Caco-2 (cell line): ENCODE results near the gene OLFM1. TPM values are rescaled to one million over a fixed set of nuclear protein-coding genes. Genes with fewer than 3 reads are reported as not detected.
A peak's percentile ranks its signal among the peaks of the same experiment; 100 is the strongest.

Experiments
- BruUV-seq: library from RNA; stranded (reverse); fragments of 400-500 nt; replicated peaks from 2 replicates; lab custom pipeline; 2021; lab: Mats Ljungman, UMichigan
- CTCF ChIA-PET: fragments of 300-600 bp; sonication (Branson Sonifier 250); formaldehyde crosslinking; loops from one replicate; lab custom pipeline; 2022; ENCODE audit warnings: antibody characterized with exemption; lab: Charles Lee
- POLR2A ChIA-PET: fragments of 300-600 bp; sonication (Branson Sonifier 250); formaldehyde crosslinking; loops from one replicate; lab custom pipeline; 2022; ENCODE audit warnings: antibody characterized with exemption; lab: Charles Lee
- DNase-seq, 2 experiments: peaks; one replicate each; pipeline versions ENCODE4 v3.0.0 to v3.0.0-alpha.2; 2020 to 2022
- H3K27me3 ChIP-seq: replicated peaks from 2 replicates; pipeline ENCODE4 v1.6.0; 2011; ENCODE audit warnings: low read length; ENCODE audit not compliant: control insufficient read depth, insufficient read depth
- H3K36me3 ChIP-seq: 2 replicates; pipeline ENCODE4 v1.5.1; 2011; ENCODE audit warnings: low read length; ENCODE audit not compliant: control insufficient read depth, insufficient read depth
- H3K4me1 ChIP-seq: fragments of 250-450 bp; sonication (Bioruptor Pico); 2 replicates; pipeline ENCODE4 v1.5.1; 2020; ENCODE audit warnings: mild to moderate bottlenecking
- H3K4me3 ChIP-seq: 2 replicates; pipeline ENCODE4 v1.5.1; 2011; ENCODE audit warnings: low read depth, mild to moderate bottlenecking, control low read depth, low read length
- H3K9me3 ChIP-seq: fragments of 250-450 bp; sonication (Bioruptor Pico); 2 replicates; pipeline ENCODE4 v1.5.1; 2020; ENCODE audit warnings: mild to moderate bottlenecking, moderate library complexity
- H3K27ac Mint-ChIP-seq: one replicate; pipeline ENCODE4 v1.8.0; 2022; ENCODE audit warnings: mixed read lengths; ENCODE audit not compliant: unreplicated experiment
- H3K27me3 Mint-ChIP-seq: one replicate; pipeline ENCODE4 v1.8.0; 2022; ENCODE audit warnings: mixed read lengths; ENCODE audit not compliant: insufficient read depth, unreplicated experiment
- H3K36me3 Mint-ChIP-seq: one replicate; pipeline ENCODE4 v1.8.0; 2022; ENCODE audit warnings: mild to moderate bottlenecking, mixed read lengths; ENCODE audit not compliant: insufficient read depth, unreplicated experiment
- H3K4me1 Mint-ChIP-seq: one replicate; pipeline ENCODE4 v1.8.0; 2022; ENCODE audit warnings: low read depth, mixed read lengths; ENCODE audit not compliant: unreplicated experiment
- H3K4me3 Mint-ChIP-seq: one replicate; pipeline ENCODE4 v1.8.0; 2022; ENCODE audit warnings: mild to moderate bottlenecking, moderate library complexity, mixed read lengths; ENCODE audit not compliant: unreplicated experiment
- H3K9me3 Mint-ChIP-seq: one replicate; pipeline ENCODE4 v1.8.0; 2022; ENCODE audit warnings: mixed read lengths; ENCODE audit not compliant: unreplicated experiment
- intact Hi-C: fragments of 100-400 bp; cut with micrococcal nuclease; formaldehyde crosslinking; loops from one replicate; pipeline ENCODE4 v1.10.0; 2022; ENCODE audit not compliant: unreplicated experiment
- total RNA-seq: library from RNA; stranded (reverse); gene quantifications from 2 replicates; pipeline ENCODE4 v1.2.3, GENCODE V29; 2022
- TF ChIP-seq, protein P1 (sequence below), 2 experiments: fragments of 200-600 bp in 1 of 2; IDR thresholded peaks; 1 replicate in 1 of 2; 2 replicates in 1 of 2; pipeline versions ENCODE4 v1.5.1 to v1.8.0; 2011 to 2022; ENCODE audit warnings: antibody characterized with exemption in 1 of 2, control low read depth in 1 of 2, inconsistent platforms in 1 of 2, low read depth in 1 of 2, low read length in 1 of 2, mild to moderate bottlenecking in 1 of 2, moderate library complexity in 1 of 2; ENCODE audit not compliant: insufficient read depth in 1 of 2, severe bottlenecking in 1 of 2, unreplicated experiment in 1 of 2

Gene OLFM1
- total RNA-seq, 1 experiment from 2014 or later: not detected

- Mint-ChIP-seq H3K9me3 (no peaks in the 10 kb centered on the region), H3K4me3 (no peak overlapping the region), H3K27me3 (peaks cover 22% of the 10 kb centered on the region), H3K4me1 (peaks cover 7% of the 10 kb centered on the region), H3K27ac (no peak overlapping the region), H3K36me3 (no peaks in the 10 kb centered on the region)
- POLR2A ChIA-PET: no interaction called here
- CTCF ChIA-PET: no interaction called here
- Histone ChIP-seq H3K27me3 (no peaks in the 10 kb centered on the region; the same call in 1 of the 2 replicates), H3K4me1 (no peaks in the 10 kb centered on the region), H3K9me3 (no peaks in the 10 kb centered on the region), H3K4me3 (no peak overlapping the region), H3K36me3 (no peaks in the 10 kb centered on the region)
- intact Hi-C loops: no loop called here
- TF ChIP-seq, protein P1, sequence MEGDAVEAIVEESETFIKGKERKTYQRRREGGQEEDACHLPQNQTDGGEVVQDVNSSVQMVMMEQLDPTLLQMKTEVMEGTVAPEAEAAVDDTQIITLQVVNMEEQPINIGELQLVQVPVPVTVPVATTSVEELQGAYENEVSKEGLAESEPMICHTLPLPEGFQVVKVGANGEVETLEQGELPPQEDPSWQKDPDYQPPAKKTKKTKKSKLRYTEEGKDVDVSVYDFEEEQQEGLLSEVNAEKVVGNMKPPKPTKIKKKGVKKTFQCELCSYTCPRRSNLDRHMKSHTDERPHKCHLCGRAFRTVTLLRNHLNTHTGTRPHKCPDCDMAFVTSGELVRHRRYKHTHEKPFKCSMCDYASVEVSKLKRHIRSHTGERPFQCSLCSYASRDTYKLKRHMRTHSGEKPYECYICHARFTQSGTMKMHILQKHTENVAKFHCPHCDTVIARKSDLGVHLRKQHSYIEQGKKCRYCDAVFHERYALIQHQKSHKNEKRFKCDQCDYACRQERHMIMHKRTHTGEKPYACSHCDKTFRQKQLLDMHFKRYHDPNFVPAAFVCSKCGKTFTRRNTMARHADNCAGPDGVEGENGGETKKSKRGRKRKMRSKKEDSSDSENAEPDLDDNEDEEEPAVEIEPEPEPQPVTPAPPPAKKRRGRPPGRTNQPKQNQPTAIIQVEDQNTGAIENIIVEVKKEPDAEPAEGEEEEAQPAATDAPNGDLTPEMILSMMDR (IDR thresholded peaks at IDR 0.05; ENCODE audit: insufficient read depth in 1 of 2, low read depth in 1 of 2, low read length in 1 of 2, severe bottlenecking in 1 of 2, unreplicated experiment in 1 of 2): no peak
- BruUV-seq: no TSS peak
- DNase-seq: no peak
Observed at GRCh38 chr9:135084262-135084661, 3.2 kb upstream of the OLFM1 start.

GRCh38 chr9:135084881-135085760 lies 2.3 kb upstream of the OLFM1 start:
- Histone ChIP-seq H3K4me3 (no peak overlapping the region), H3K36me3 (no peaks in the 10 kb centered on the region), H3K9me3 (no peaks in the 10 kb centered on the region), H3K27me3 (no peaks in the 10 kb centered on the region), H3K4me1 (no peaks in the 10 kb centered on the region)
- BruUV-seq: no TSS peak
- TF ChIP-seq, protein P1 (IDR thresholded peaks at IDR 0.05; ENCODE audit: insufficient read depth in 1 of 2, low read depth in 1 of 2, low read length in 1 of 2, severe bottlenecking in 1 of 2, unreplicated experiment in 1 of 2): no peak
- Mint-ChIP-seq H3K27ac (no peak overlapping the region), H3K4me1 (peaks cover 7% of the 10 kb centered on the region), H3K4me3 (no peak overlapping the region), H3K27me3 (peaks cover 20% of the 10 kb centered on the region), H3K9me3 (no peaks in the 10 kb centered on the region), H3K36me3 (no peaks in the 10 kb centered on the region)
- CTCF ChIA-PET: no interaction called here
- intact Hi-C loops: no loop called here
- no peak for DNase-seq
- POLR2A ChIA-PET: no interaction called here

DNA sequence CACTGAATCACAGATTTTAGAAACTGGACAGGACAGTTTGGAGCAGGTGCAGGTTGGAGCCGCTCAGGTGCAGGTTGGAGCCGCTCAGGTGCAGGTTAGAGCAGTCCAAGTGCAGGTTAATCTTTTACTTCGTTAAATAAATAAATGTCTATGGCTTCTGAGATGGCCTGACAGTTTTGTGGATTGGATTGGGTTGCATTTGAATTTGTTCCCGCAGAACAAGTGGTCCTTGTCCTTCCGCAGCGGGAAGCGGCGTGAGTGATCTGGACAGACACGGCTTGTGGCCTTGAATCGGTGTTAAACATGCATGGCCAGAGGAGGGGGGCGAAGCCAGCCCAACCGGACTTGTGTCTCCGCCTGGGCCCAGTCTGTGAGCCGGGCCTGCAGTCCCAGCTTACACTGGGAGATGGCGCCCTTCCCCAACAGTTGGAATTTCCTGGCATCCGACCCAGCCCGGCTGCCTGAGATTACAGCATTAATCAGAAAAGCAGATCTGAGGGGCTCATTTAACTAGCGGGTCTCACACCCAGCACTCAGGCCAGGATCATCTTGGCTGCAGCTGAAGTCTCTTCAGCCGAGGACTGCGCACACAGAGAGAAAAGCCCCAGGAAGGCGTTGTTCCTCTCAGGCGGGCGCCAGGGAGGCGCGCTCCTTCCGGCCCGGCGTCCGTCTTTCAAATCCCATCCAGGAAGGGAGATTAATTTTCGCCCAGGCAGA lies 1.5 kb upstream of the OLFM1 start:
- peaks cover 2% of the 10 kb centered on the region for H3K9me3 Mint-ChIP-seq
- CTCF ChIA-PET: interaction anchor here (1.4 kb wide), 1 partner anchor 328 kb away, joined by 4 read pairs; no protein-coding TSS in a partner anchor
- H3K27me3 ChIP-seq: no peaks in the 10 kb centered on the region
- peaks cover 7% of the 10 kb centered on the region for H3K4me1 Mint-ChIP-seq
- BruUV-seq: no TSS peak
- H3K4me3 Mint-ChIP-seq: peak overlapping the region; percentile 18
- no peak overlapping the region for H3K4me3 ChIP-seq
- intact Hi-C loops: loop anchor here (1.0 kb wide), 1 partner anchor 258 kb away; no protein-coding TSS in a partner anchor
- TF ChIP-seq, protein P1 (IDR thresholded peaks at IDR 0.05; ENCODE audit: insufficient read depth in 1 of 2, low read depth in 1 of 2, low read length in 1 of 2, severe bottlenecking in 1 of 2, unreplicated experiment in 1 of 2): peak; percentile 78 to 92
- H3K36me3 Mint-ChIP-seq: no peaks in the 10 kb centered on the region
- H3K4me1 ChIP-seq: no peaks in the 10 kb centered on the region
- no peaks in the 10 kb centered on the region; the same call in 1 of the 2 replicates for H3K9me3 ChIP-seq
- no peak overlapping the region for H3K27ac Mint-ChIP-seq
- peak; percentile 75 to 80 for DNase-seq
- H3K36me3 ChIP-seq: no peaks in the 10 kb centered on the region
- peaks cover 20% of the 10 kb centered on the region for H3K27me3 Mint-ChIP-seq
- POLR2A ChIA-PET: no interaction called here
